H9 (cell line): Measurements from ENCODE around the gene CCDC57. TPM values are rescaled to one million over a fixed set of nuclear protein-coding genes. Genes with fewer than 3 reads are reported as not detected.

Source experiments
- DNase-seq: peaks from one replicate; pipeline ENCODE4 v3.0.0-alpha.2; 2017
- H2AFZ ChIP-seq: one replicate; pipeline ENCODE4 v1.6.1; 2013; ENCODE audit warnings: mild to moderate bottlenecking, low read length, control low read depth, moderate library complexity
- H2AK5ac ChIP-seq: 2 replicates; pipeline ENCODE4 v1.6.1; 2013; ENCODE audit warnings: low read length, control low read depth, mixed read lengths; ENCODE audit not compliant: insufficient read length
- H2BK120ac ChIP-seq: one replicate; pipeline ENCODE4 v1.6.1; 2013; ENCODE audit warnings: low read depth, mild to moderate bottlenecking, low read length, control low read depth, inconsistent platforms; ENCODE audit not compliant: poor library complexity, severe bottlenecking
- H2BK12ac ChIP-seq: 2 replicates; pipeline ENCODE4 v1.6.1; 2013; ENCODE audit warnings: low read length, control low read depth, mixed read lengths, low read depth; ENCODE audit not compliant: insufficient read length
- H2BK15ac ChIP-seq: 2 replicates; pipeline ENCODE4 v1.6.1; 2013; ENCODE audit warnings: low read depth, low read length, control low read depth
- H2BK20ac ChIP-seq: one replicate; pipeline ENCODE4 v1.6.1; 2013; ENCODE audit warnings: low read depth, mild to moderate bottlenecking, low read length, control low read depth, inconsistent platforms; ENCODE audit not compliant: poor library complexity, severe bottlenecking
- H2BK5ac ChIP-seq: 2 replicates; pipeline ENCODE4 v1.6.1; 2013; ENCODE audit warnings: low read length, control low read depth, mixed read lengths; ENCODE audit not compliant: insufficient read length
- H3K14ac ChIP-seq: 2 replicates; pipeline ENCODE4 v1.6.1; 2013; ENCODE audit warnings: low read length, control low read depth; ENCODE audit not compliant: insufficient read depth
- H3K18ac ChIP-seq: 2 replicates; pipeline ENCODE4 v1.6.1; 2013; ENCODE audit warnings: low read depth, mild to moderate bottlenecking, mixed read lengths, low read length, control low read depth; ENCODE audit not compliant: insufficient read length
- H3K23ac ChIP-seq: 2 replicates; pipeline ENCODE4 v1.6.1; 2013; ENCODE audit warnings: low read length, control low read depth, mixed read lengths, low read depth; ENCODE audit not compliant: insufficient read length
- H3K23me2 ChIP-seq: 2 replicates; pipeline ENCODE4 v1.6.1; 2013; ENCODE audit warnings: low read depth, mild to moderate bottlenecking, mixed read lengths, low read length, control low read depth; ENCODE audit not compliant: insufficient read length, poor library complexity, severe bottlenecking
- H3K27ac ChIP-seq: 2 replicates; pipeline ENCODE4 v1.5.1; 2013; ENCODE audit warnings: low read length, control low read depth, mixed read lengths, low read depth; ENCODE audit not compliant: insufficient read length
- H3K27me3 ChIP-seq: 2 replicates; pipeline ENCODE4 v1.6.1; 2013; ENCODE audit warnings: low read length, control low read depth, inconsistent platforms; ENCODE audit not compliant: insufficient read depth
- H3K4ac ChIP-seq: 2 replicates; pipeline ENCODE4 v1.6.1; 2013; ENCODE audit warnings: low read depth, mild to moderate bottlenecking, control low read depth, inconsistent platforms, low read length, moderate library complexity
- H3K4me1 ChIP-seq: 2 replicates; pipeline ENCODE4 v1.6.1; 2013; ENCODE audit warnings: low read length, control low read depth, inconsistent platforms; ENCODE audit not compliant: insufficient read depth
- H3K4me2 ChIP-seq: 2 replicates; pipeline ENCODE4 v1.6.1; 2013; ENCODE audit warnings: low read length, control low read depth, mixed read lengths; ENCODE audit not compliant: insufficient read length, insufficient read depth
- H3K56ac ChIP-seq: 2 replicates; pipeline ENCODE4 v1.6.1; 2013; ENCODE audit warnings: low read depth, mild to moderate bottlenecking, mixed read lengths, low read length, control low read depth; ENCODE audit not compliant: insufficient read length
- H3K79me1 ChIP-seq: 2 replicates; pipeline ENCODE4 v1.6.1; 2013; ENCODE audit warnings: low read depth, mild to moderate bottlenecking, moderate library complexity, low read length, control low read depth, inconsistent platforms; ENCODE audit not compliant: insufficient read depth, poor library complexity, severe bottlenecking
- H3K79me2 ChIP-seq: 2 replicates; pipeline ENCODE4 v1.6.1; 2013; ENCODE audit warnings: low read length, control low read depth, inconsistent platforms; ENCODE audit not compliant: insufficient read depth
- H3K9ac ChIP-seq: 2 replicates; pipeline ENCODE4 v1.6.1; 2013; ENCODE audit warnings: low read length, control low read depth, mixed read lengths; ENCODE audit not compliant: insufficient read length; ENCODE audit errors: extremely low read depth
- H3K9me3 ChIP-seq: one replicate; pipeline ENCODE4 v1.6.1; 2013; ENCODE audit warnings: low read depth, low read length, inconsistent platforms; ENCODE audit not compliant: control insufficient read depth
- H3T11ph ChIP-seq: one replicate; pipeline ENCODE4 v1.6.1; 2013; ENCODE audit warnings: mild to moderate bottlenecking, low read length, control low read depth, inconsistent platforms
- H4K20me1 ChIP-seq: one replicate; pipeline ENCODE4 v1.6.1; 2013; ENCODE audit not compliant: control insufficient read depth, insufficient read length, insufficient read depth
- H4K5ac ChIP-seq: 2 replicates; pipeline ENCODE4 v1.6.1; 2013; ENCODE audit warnings: low read depth, mild to moderate bottlenecking, mixed read lengths, low read length, control low read depth; ENCODE audit not compliant: insufficient read length
- H4K8ac ChIP-seq: replicated peaks from 2 replicates; pipeline ENCODE4 v1.6.1; 2013; ENCODE audit warnings: low read length, control low read depth, mixed read lengths, low read depth; ENCODE audit not compliant: insufficient read length
- H4K91ac ChIP-seq: 2 replicates; pipeline ENCODE4 v1.6.1; 2013; ENCODE audit warnings: low read depth, mild to moderate bottlenecking, moderate library complexity, mixed read lengths, low read length, control low read depth; ENCODE audit not compliant: insufficient read length
- H3K27ac Mint-ChIP-seq, 3 experiments: 2 replicates in 2 of 3; 3 replicates in 1 of 3; pipeline ENCODE4 v1.8.0; 2020 to 2021; ENCODE audit warnings: mixed read lengths in 3 of 3, mild to moderate bottlenecking in 1 of 3, moderate library complexity in 1 of 3
- H3K27me3 Mint-ChIP-seq: 2 replicates; pipeline ENCODE4 v1.8.0; 2021; ENCODE audit warnings: low read depth, mild to moderate bottlenecking, moderate library complexity, mixed read lengths
- H3K36me3 Mint-ChIP-seq, 3 experiments: 2 replicates in 2 of 3; 3 replicates in 1 of 3; pipeline ENCODE4 v1.8.0; 2020 to 2021; ENCODE audit warnings: low read depth in 3 of 3, mixed read lengths in 3 of 3; ENCODE audit not compliant: insufficient read depth in 1 of 3
- H3K4me1 Mint-ChIP-seq, 2 experiments: 2 replicates each; pipeline ENCODE4 v1.8.0; 2020; ENCODE audit warnings: mixed read lengths in 2 of 2
- H3K4me3 Mint-ChIP-seq, 2 experiments: 2 replicates in 1 of 2; 3 replicates in 1 of 2; pipeline ENCODE4 v1.8.0; 2020 to 2021; ENCODE audit warnings: mild to moderate bottlenecking in 2 of 2, mixed read lengths in 2 of 2, moderate library complexity in 1 of 2
- H3K9me3 Mint-ChIP-seq, 2 experiments: 2 replicates in 1 of 2; 3 replicates in 1 of 2; pipeline ENCODE4 v1.8.0; 2020; ENCODE audit warnings: mild to moderate bottlenecking in 2 of 2, mixed read lengths in 2 of 2, moderate library complexity in 1 of 2
- CTCF ChIP-seq: fragments of 200-600 bp; sonication (generic); conservative IDR thresholded peaks from 3 replicates; pipeline ENCODE4 v1.8.0; 2021; ENCODE audit warnings: antibody characterized with exemption, mild to moderate bottlenecking
- WGBS: extraction: QIAGEN DNeasy Blood & Tissue Kit; methylation state at CpG from one replicate; pipeline ENCODE4 v1.1.7; 2013; ENCODE audit warnings: missing lambda C conversion rate, low lambda C conversion rate, mixed read lengths; ENCODE audit not compliant: insufficient read length; ENCODE audit errors: extremely low coverage; 5-methylcytosine and 5-hydroxymethylcytosine counted together
- total RNA-seq: library from RNA; stranded (reverse); gene quantifications from 2 replicates; pipeline ENCODE4 v1.2.1, GENCODE V29; 2021

CCDC57 gene
- total RNA-seq, 1 experiment from 2014 or later, result 11.0 TPM

DNA sequence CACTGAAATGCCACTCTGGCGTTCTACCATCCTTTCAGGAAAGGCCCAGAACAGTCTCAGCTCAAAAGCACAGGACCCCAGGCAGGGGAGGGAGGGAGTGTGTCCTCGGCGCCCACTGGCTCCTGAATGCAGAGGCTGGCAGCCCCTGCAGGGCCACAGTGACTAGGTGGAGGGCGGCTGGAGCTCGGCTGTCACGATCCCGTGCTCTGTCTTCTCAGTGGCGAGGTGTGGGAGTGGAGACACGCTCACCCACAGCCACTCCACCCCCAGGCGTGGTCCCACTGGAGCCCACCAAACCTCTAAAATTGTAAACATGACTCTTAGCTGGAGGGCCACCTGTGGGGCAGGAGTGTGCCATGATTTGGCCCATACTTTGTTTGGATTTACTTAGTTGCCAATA lies 98.2 kb downstream of the CCDC57 start:
- Mint-ChIP-seq H3K4me3 (no peak overlapping the region), H3K4me1 (peaks cover 15 to 32% of the 10 kb centered on the region in 2 experiments)
- no peak overlapping the region for H3K27ac ChIP-seq

More for the DNA sequence above, 98.2 kb downstream of the CCDC57 start:
- Histone ChIP-seq H3K4me1 (no peaks in the 10 kb centered on the region), H2AK5ac (no peak overlapping the region), H3K23ac (no peak overlapping the region), H3K9me3 (no peaks in the 10 kb centered on the region), H3K27me3 (no peaks in the 10 kb centered on the region), H3K18ac (no peak overlapping the region), H4K8ac (no peak overlapping the region), H3K9ac (no peak overlapping the region), H2BK12ac (no peak overlapping the region), H3K79me1 (no peaks in the 10 kb centered on the region), H3K56ac (no peak overlapping the region), H2BK5ac (no peak overlapping the region), H3K23me2 (no peaks in the 10 kb centered on the region), H2BK20ac (no peak overlapping the region), H2BK15ac (no peak overlapping the region), H2AFZ (no peak overlapping the region), H4K20me1 (peaks cover 3% of the 10 kb centered on the region), H4K91ac (no peak overlapping the region), H3K14ac (no peak overlapping the region), H3K79me2 (no peaks in the 10 kb centered on the region), H2BK120ac (no peak overlapping the region), H3K4ac (no peak overlapping the region), H3K4me2 (no peak overlapping the region), H3T11ph (no peak overlapping the region), H4K5ac (no peak overlapping the region)
- Mint-ChIP-seq H3K27ac (no peak overlapping the region), H3K9me3 (peaks cover 0 to 2% of the 10 kb centered on the region in 2 experiments; a peak in 1 of 5 replicates), H3K27me3 (peaks cover 64% of the 10 kb centered on the region), H3K36me3 (peaks cover 0 to 2% (median 2%) of the 10 kb centered on the region in 3 experiments; a peak in 4 of 7 replicates)
- DNase-seq, result no peak
- WGBS, result no CpG with 5 or more reads among the region's 10 CpGs
- TF ChIP-seq CTCF, result no peak
